Measurements from ENCODE around the gene CDK15.
A peak's percentile ranks its signal among the peaks of the same experiment; 100 is the strongest.

Gene CDK15

DNA sequence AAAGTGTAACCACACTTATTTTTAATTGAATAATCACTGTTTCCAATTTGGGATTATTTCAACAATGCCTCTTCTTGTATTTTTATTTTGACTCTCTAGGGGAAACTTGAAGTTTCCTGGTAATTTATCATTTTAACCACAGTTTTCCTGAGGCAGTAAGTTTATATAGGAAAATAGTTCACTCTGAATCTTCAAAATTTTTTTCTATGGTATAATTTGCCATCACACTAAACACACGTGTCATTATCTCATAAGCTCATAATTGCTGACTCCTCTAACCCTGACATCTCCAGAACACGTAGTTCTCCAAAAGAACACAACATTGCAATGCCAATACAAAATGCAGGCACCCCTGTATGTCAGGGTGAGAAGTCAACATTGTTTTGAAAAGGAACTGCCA, 125.1 kb downstream of the CDK15 start:
- no peaks in the 10 kb centered on the region for H3K9me3 ChIP-seq (ENCODE audit: control insufficient read depth in 2 of 2, low read length in 2 of 2)
- no peaks in the 10 kb centered on the region for H3K36me3 ChIP-seq (ENCODE audit: control insufficient read depth in 2 of 2, insufficient read depth in 2 of 2, low read length in 2 of 2)
- no peak overlapping the region for H3K4me3 ChIP-seq (ENCODE audit: low read length in 2 of 2)
- no peak overlapping the region for H3K27ac ChIP-seq (ENCODE audit: low read depth in 2 of 2, low read length in 2 of 2)
- no peaks in the 10 kb centered on the region for H3K4me1 ChIP-seq (ENCODE audit: control insufficient read depth in 2 of 2, insufficient read depth in 2 of 2, low read length in 2 of 2)
- H3K27me3 ChIP-seq (ENCODE audit: control insufficient read depth in 2 of 2, insufficient read depth in 2 of 2, low read length in 2 of 2), result peaks cover 0 to 6% of the 10 kb centered on the region in 2 donors
- H3K9ac ChIP-seq (ENCODE audit: low read depth in 1 of 2, low read length in 2 of 2), result no peak overlapping the region

GRCh38 chr2:201931951-201932350, 125.6 kb downstream of the CDK15 start:
- Histone ChIP-seq H3K4me1 (ENCODE audit: control insufficient read depth in 2 of 2, insufficient read depth in 2 of 2, low read length in 2 of 2) (peaks cover 0 to 4% of the 10 kb centered on the region in 2 donors), H3K36me3 (ENCODE audit: control insufficient read depth in 2 of 2, insufficient read depth in 2 of 2, low read length in 2 of 2) (no peaks in the 10 kb centered on the region), H3K9ac (ENCODE audit: low read depth in 1 of 2, low read length in 2 of 2) (no peak overlapping the region), H3K27ac (ENCODE audit: low read depth in 2 of 2, low read length in 2 of 2) (no peak overlapping the region), H3K27me3 (ENCODE audit: control insufficient read depth in 2 of 2, insufficient read depth in 2 of 2, low read length in 2 of 2) (peaks cover 0 to 6% of the 10 kb centered on the region in 2 donors), H3K9me3 (ENCODE audit: control insufficient read depth in 2 of 2, low read length in 2 of 2) (no peaks in the 10 kb centered on the region), H3K4me3 (ENCODE audit: low read length in 2 of 2) (no peak overlapping the region)

DNA sequence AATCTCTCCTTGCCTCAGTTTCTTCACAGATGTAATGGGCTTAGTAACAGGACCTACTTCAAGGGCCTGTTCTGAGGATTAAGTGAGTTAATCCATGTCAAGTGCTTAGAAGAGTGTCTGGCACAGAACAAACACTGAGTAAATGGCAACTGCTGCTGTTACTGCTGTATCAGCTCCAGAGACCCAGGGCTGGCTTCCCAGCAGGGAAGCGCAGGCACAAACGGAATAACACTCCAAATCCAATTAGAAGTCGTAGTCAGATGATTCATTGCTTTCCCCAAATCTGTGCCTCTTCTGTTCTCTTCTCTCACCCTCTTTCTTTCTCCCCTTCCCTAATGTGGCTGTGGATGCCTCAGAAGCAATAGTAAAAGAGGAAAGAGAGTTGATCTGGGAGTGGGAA, 126.2 kb downstream of the CDK15 start:
- no peaks in the 10 kb centered on the region for H3K9me3 ChIP-seq (ENCODE audit: control insufficient read depth in 2 of 2, low read length in 2 of 2)
- no peaks in the 10 kb centered on the region for H3K36me3 ChIP-seq (ENCODE audit: control insufficient read depth in 2 of 2, insufficient read depth in 2 of 2, low read length in 2 of 2)
- H3K4me3 ChIP-seq (ENCODE audit: low read length in 2 of 2), result no peak overlapping the region
- peaks cover 0 to 6% of the 10 kb centered on the region in 2 donors for H3K27me3 ChIP-seq (ENCODE audit: control insufficient read depth in 2 of 2, insufficient read depth in 2 of 2, low read length in 2 of 2)
- no peak overlapping the region for H3K27ac ChIP-seq (ENCODE audit: low read depth in 2 of 2, low read length in 2 of 2)
- no peak overlapping the region for H3K9ac ChIP-seq (ENCODE audit: low read depth in 1 of 2, low read length in 2 of 2)
- peaks cover 0 to 9% of the 10 kb centered on the region in 2 donors for H3K4me1 ChIP-seq (ENCODE audit: control insufficient read depth in 2 of 2, insufficient read depth in 2 of 2, low read length in 2 of 2)

DNA sequence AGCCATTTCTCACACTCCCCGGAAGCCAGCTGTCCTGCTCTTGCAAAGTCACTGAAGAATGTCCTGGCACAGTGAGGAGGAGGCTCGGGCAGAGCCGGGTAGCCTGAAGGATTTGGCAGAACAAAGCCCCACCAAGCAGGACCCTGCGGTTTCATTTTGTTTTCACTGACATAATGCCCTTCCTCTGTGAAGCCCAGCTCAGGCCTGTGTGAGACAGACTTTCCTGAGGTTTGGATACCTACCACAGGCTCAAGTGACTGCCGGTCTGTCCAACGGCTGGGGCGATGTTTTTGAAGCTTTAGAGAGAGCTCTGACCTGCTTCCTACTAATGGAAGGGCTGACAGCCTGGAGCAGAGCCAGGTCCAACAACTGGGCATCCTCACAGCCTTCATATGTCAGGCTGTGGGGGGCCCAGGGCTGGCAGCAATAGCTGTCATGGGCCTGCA, 127.5 kb downstream of the CDK15 start:
- H3K9ac ChIP-seq (ENCODE audit: low read depth in 1 of 2, low read length in 2 of 2), result no peak overlapping the region
- H3K27me3 ChIP-seq (ENCODE audit: control insufficient read depth in 2 of 2, insufficient read depth in 2 of 2, low read length in 2 of 2), result peaks cover 0 to 6% of the 10 kb centered on the region in 2 donors
- H3K4me1 ChIP-seq (ENCODE audit: control insufficient read depth in 2 of 2, insufficient read depth in 2 of 2, low read length in 2 of 2), result peaks cover 0 to 9% of the 10 kb centered on the region in 2 donors
- H3K27ac ChIP-seq (ENCODE audit: low read depth in 2 of 2, low read length in 2 of 2), result no peak overlapping the region
- H3K9me3 ChIP-seq (ENCODE audit: control insufficient read depth in 2 of 2, low read length in 2 of 2), result no peaks in the 10 kb centered on the region
- no peaks in the 10 kb centered on the region for H3K36me3 ChIP-seq (ENCODE audit: control insufficient read depth in 2 of 2, insufficient read depth in 2 of 2, low read length in 2 of 2)
- no peak overlapping the region for H3K4me3 ChIP-seq (ENCODE audit: low read length in 2 of 2)

DNA sequence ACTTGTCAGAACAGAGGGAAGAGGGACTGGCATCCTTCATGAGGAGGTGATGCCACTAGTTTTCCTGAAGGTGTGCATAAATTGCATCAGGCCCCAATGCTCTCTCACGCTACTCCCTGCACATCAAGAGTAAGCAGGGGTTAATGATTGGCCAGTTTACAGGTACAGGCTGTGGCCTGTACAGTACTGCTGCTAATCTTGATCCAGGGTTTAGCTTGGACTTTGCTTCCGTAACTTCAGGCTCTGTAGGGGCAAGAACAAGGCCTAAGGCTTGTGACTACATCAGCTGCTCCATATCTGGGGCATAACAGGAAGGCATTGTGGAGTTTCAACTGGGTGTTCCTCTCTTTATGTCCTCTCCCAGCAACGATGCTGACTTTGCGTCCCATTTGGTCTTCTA, 130.5 kb downstream of the CDK15 start:
- Histone ChIP-seq H3K9ac (ENCODE audit: low read depth in 1 of 2, low read length in 2 of 2) (no peak overlapping the region), H3K36me3 (ENCODE audit: control insufficient read depth in 2 of 2, insufficient read depth in 2 of 2, low read length in 2 of 2) (no peaks in the 10 kb centered on the region), H3K4me3 (ENCODE audit: low read length in 2 of 2) (no peak overlapping the region), H3K9me3 (ENCODE audit: control insufficient read depth in 2 of 2, low read length in 2 of 2) (no peaks in the 10 kb centered on the region), H3K4me1 (ENCODE audit: control insufficient read depth in 2 of 2, insufficient read depth in 2 of 2, low read length in 2 of 2) (peaks cover 0 to 9% of the 10 kb centered on the region in 2 donors), H3K27ac (ENCODE audit: low read depth in 2 of 2, low read length in 2 of 2) (peak overlapping the region in 1 of 2 donors; percentile 63), H3K27me3 (ENCODE audit: control insufficient read depth in 2 of 2, insufficient read depth in 2 of 2, low read length in 2 of 2) (peaks cover 3 to 8% of the 10 kb centered on the region in 2 donors)

GRCh38 chr2:201937343-201937742, 131.0 kb downstream of the CDK15 start:
- Histone ChIP-seq H3K9me3 (ENCODE audit: control insufficient read depth in 2 of 2, low read length in 2 of 2) (no peaks in the 10 kb centered on the region), H3K27me3 (ENCODE audit: control insufficient read depth in 2 of 2, insufficient read depth in 2 of 2, low read length in 2 of 2) (peaks cover 3 to 8% of the 10 kb centered on the region in 2 donors)

GRCh38 chr2:201938156-201938775, 131.9 kb downstream of the CDK15 start:
- Histone ChIP-seq H3K27ac (ENCODE audit: low read depth in 2 of 2, low read length in 2 of 2) (no peak overlapping the region), H3K4me1 (ENCODE audit: control insufficient read depth in 2 of 2, insufficient read depth in 2 of 2, low read length in 2 of 2) (peaks cover 0 to 9% of the 10 kb centered on the region in 2 donors), H3K9me3 (ENCODE audit: control insufficient read depth in 2 of 2, low read length in 2 of 2) (no peaks in the 10 kb centered on the region), H3K36me3 (ENCODE audit: control insufficient read depth in 2 of 2, insufficient read depth in 2 of 2, low read length in 2 of 2) (no peaks in the 10 kb centered on the region), H3K27me3 (ENCODE audit: control insufficient read depth in 2 of 2, insufficient read depth in 2 of 2, low read length in 2 of 2) (peaks cover 3 to 8% of the 10 kb centered on the region in 2 donors), H3K9ac (ENCODE audit: low read depth in 1 of 2, low read length in 2 of 2) (no peak overlapping the region), H3K4me3 (ENCODE audit: low read length in 2 of 2) (no peak overlapping the region)

More at GRCh38 chr2:201937343-201937742, 131.0 kb downstream of the CDK15 start:
- Histone ChIP-seq H3K9ac (ENCODE audit: low read depth in 1 of 2, low read length in 2 of 2) (no peak overlapping the region), H3K4me1 (ENCODE audit: control insufficient read depth in 2 of 2, insufficient read depth in 2 of 2, low read length in 2 of 2) (peaks cover 0 to 9% of the 10 kb centered on the region in 2 donors), H3K27ac (ENCODE audit: low read depth in 2 of 2, low read length in 2 of 2) (peak overlapping the region in 1 of 2 donors; percentile 63), H3K36me3 (ENCODE audit: control insufficient read depth in 2 of 2, insufficient read depth in 2 of 2, low read length in 2 of 2) (no peaks in the 10 kb centered on the region), H3K4me3 (ENCODE audit: low read length in 2 of 2) (no peak overlapping the region)

GRCh38 chr2:201938781-201939180, 132.4 kb downstream of the CDK15 start:
- H3K4me3 ChIP-seq (ENCODE audit: low read length in 2 of 2), result no peak overlapping the region
- H3K9ac ChIP-seq (ENCODE audit: low read depth in 1 of 2, low read length in 2 of 2), result no peak overlapping the region
- no peaks in the 10 kb centered on the region for H3K9me3 ChIP-seq (ENCODE audit: control insufficient read depth in 2 of 2, low read length in 2 of 2)
- H3K4me1 ChIP-seq (ENCODE audit: control insufficient read depth in 2 of 2, insufficient read depth in 2 of 2, low read length in 2 of 2), result peaks cover 0 to 9% of the 10 kb centered on the region in 2 donors
- no peak overlapping the region for H3K27ac ChIP-seq (ENCODE audit: low read depth in 2 of 2, low read length in 2 of 2)
- no peaks in the 10 kb centered on the region for H3K36me3 ChIP-seq (ENCODE audit: control insufficient read depth in 2 of 2, insufficient read depth in 2 of 2, low read length in 2 of 2)
- peaks cover 3 to 8% of the 10 kb centered on the region in 2 donors for H3K27me3 ChIP-seq (ENCODE audit: control insufficient read depth in 2 of 2, insufficient read depth in 2 of 2, low read length in 2 of 2)

- Histone ChIP-seq H3K36me3 (ENCODE audit: control insufficient read depth in 2 of 2, insufficient read depth in 2 of 2, low read length in 2 of 2) (no peaks in the 10 kb centered on the region), H3K27me3 (ENCODE audit: control insufficient read depth in 2 of 2, insufficient read depth in 2 of 2, low read length in 2 of 2) (peaks cover 3 to 5% of the 10 kb centered on the region in 2 donors), H3K9me3 (ENCODE audit: control insufficient read depth in 2 of 2, low read length in 2 of 2) (no peaks in the 10 kb centered on the region), H3K4me1 (ENCODE audit: control insufficient read depth in 2 of 2, insufficient read depth in 2 of 2, low read length in 2 of 2) (peaks cover 0 to 9% of the 10 kb centered on the region in 2 donors), H3K27ac (ENCODE audit: low read depth in 2 of 2, low read length in 2 of 2) (no peak overlapping the region), H3K4me3 (ENCODE audit: low read length in 2 of 2) (no peak overlapping the region), H3K9ac (ENCODE audit: low read depth in 1 of 2, low read length in 2 of 2) (no peak overlapping the region)
Observed at GRCh38 chr2:201939453-201939941, 133.2 kb downstream of the CDK15 start.

GRCh38 chr2:201942531-201942930, 136.2 kb downstream of the CDK15 start:
- no peaks in the 10 kb centered on the region for H3K36me3 ChIP-seq (ENCODE audit: control insufficient read depth in 2 of 2, insufficient read depth in 2 of 2, low read length in 2 of 2)
- no peak overlapping the region for H3K9ac ChIP-seq (ENCODE audit: low read depth in 1 of 2, low read length in 2 of 2)
- H3K4me1 ChIP-seq (ENCODE audit: control insufficient read depth in 2 of 2, insufficient read depth in 2 of 2, low read length in 2 of 2), result peaks cover 0 to under 1% of the 10 kb centered on the region in 2 donors
- H3K4me3 ChIP-seq (ENCODE audit: low read length in 2 of 2), result no peak overlapping the region
- no peaks in the 10 kb centered on the region for H3K9me3 ChIP-seq (ENCODE audit: control insufficient read depth in 2 of 2, low read length in 2 of 2)
- peaks cover 2 to 3% of the 10 kb centered on the region in 2 donors for H3K27me3 ChIP-seq (ENCODE audit: control insufficient read depth in 2 of 2, insufficient read depth in 2 of 2, low read length in 2 of 2)
- H3K27ac ChIP-seq (ENCODE audit: low read depth in 2 of 2, low read length in 2 of 2), result no peak overlapping the region
